ENCODE data around the gene IGLL5. TPM values are rescaled to one million over a fixed set of nuclear protein-coding genes. Genes with fewer than 3 reads are reported as not detected.
"Not testable (repeated sequence)": the region's sequence is repeated elsewhere in the genome, so short reads cannot be mapped to it uniquely, and the experiment has no call there.

Gene IGLL5
- total RNA-seq, 1 donor from 2014 or later = not detected

DNA sequence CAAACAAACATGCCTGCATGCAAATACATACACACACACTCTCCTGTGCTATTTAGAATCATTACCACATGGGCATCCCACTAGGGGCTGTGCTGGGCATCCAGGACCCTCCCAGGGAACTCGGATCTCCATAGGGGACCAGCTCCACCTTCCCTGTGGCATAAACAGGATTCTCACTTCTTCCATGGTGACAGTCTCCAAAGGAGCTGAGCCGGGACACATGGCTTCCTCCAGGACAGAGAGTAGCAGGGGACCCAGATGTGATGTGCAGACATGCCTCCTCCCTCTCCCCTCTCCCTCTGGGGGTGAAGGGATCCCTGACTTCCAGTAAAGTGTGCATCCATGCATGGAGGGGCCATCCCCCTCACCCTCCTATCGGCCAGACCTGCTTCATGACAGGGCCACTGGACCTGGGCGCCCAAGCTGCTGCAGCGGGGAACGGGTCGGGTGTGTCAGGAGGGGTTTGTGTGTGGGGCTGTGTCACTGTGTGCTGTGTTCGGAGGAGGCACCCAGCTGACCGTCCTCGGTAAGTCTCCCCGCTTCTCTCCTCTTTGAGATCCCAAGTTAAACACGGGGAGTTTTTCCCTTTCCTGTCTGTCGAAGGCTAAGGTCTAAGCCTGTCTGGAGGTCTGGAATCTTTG, 33.4 kb downstream of the IGLL5 start:
- no peak overlapping the region for H3K27ac Mint-ChIP-seq (ENCODE audit: unreplicated experiment)
- no peak for DNase-seq (ENCODE audit: extremely low spot score, unreplicated experiment)
- no peak overlapping the region for H3K4me3 Mint-ChIP-seq (ENCODE audit: unreplicated experiment)
- H3K36me3 Mint-ChIP-seq (ENCODE audit: unreplicated experiment) = no peaks in the 10 kb centered on the region
- H3K9me3 Mint-ChIP-seq (ENCODE audit: unreplicated experiment) = no peaks in the 10 kb centered on the region
- no peak for TF ChIP-seq CTCF (IDR thresholded peaks at IDR 0.05)
- H3K4me1 Mint-ChIP-seq (ENCODE audit: unreplicated experiment) = no peaks in the 10 kb centered on the region
- H3K27me3 Mint-ChIP-seq (ENCODE audit: unreplicated experiment) = peaks cover 6% of the 10 kb centered on the region

DNA sequence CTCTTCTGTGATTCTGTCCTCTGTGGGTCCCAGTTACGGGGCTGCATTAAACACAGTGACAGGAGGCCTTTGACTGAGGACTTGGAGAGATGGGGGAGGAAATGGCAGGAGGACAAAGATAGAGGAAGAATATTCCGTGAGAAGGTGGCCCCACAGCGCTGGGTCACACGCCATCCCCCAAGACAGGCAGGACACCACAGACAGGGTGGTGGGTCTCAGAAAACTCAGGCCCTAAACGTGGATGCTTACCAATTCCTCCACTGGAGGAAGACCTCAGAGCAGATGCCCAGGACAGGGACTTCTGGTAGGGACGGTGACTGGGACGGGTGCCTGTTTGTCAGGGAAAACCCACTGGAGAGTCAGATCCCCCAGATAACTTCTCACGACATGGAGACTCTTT, 34.0 kb downstream of the IGLL5 start:
- H3K4me1 Mint-ChIP-seq (ENCODE audit: unreplicated experiment) = no peaks in the 10 kb centered on the region
- no peak overlapping the region for H3K4me3 Mint-ChIP-seq (ENCODE audit: unreplicated experiment)
- TF ChIP-seq CTCF (IDR thresholded peaks at IDR 0.05) = no peak
- DNase-seq (ENCODE audit: extremely low spot score, unreplicated experiment) = no peak
- peaks cover 4% of the 10 kb centered on the region for H3K27me3 Mint-ChIP-seq (ENCODE audit: unreplicated experiment)
- H3K27ac Mint-ChIP-seq (ENCODE audit: unreplicated experiment) = no peak overlapping the region
- H3K36me3 Mint-ChIP-seq (ENCODE audit: unreplicated experiment) = no peaks in the 10 kb centered on the region
- H3K9me3 Mint-ChIP-seq (ENCODE audit: unreplicated experiment) = no peaks in the 10 kb centered on the region

DNA sequence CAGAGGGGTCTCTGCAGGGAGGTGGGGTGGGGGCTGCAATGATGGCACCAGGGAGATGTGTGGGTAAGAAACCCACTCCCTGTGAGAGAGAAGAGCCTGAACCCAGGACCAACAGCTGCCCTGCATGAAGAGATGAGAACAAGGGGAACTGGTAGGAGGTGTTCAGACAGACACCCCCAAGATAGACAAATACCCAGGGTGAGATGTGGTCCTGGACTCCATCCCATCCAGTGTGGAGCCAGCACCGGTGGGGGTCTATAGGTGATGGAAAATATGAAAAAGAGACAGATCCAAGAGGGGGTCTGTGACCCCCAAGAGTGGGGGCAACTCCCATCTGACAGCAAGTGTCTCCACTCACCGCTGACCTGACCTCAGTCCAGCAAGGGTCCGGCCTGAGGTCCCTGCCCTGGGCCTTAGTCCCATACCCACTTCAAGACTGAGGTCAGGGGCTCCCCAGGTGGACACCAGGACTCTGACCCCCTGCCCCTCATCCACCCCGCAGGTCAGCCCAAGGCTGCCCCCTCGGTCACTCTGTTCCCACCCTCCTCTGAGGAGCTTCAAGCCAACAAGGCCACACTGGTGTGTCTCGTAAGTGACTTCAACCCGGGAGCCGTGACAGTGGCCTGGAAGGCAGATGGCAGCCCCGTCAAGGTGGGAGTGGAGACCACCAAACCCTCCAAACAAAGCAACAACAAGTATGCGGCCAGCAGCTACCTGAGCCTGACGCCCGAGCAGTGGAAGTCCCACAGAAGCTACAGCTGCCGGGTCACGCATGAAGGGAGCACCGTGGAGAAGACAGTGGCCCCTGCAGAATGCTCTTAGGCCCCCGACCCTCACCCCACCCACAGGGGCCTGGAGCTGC, 34.7 kb downstream of the IGLL5 start:
- not testable (repeated sequence) for H3K9me3 Mint-ChIP-seq (ENCODE audit: unreplicated experiment); H3K27me3 Mint-ChIP-seq (ENCODE audit: unreplicated experiment); H3K27ac Mint-ChIP-seq (ENCODE audit: unreplicated experiment); DNase-seq (ENCODE audit: extremely low spot score, unreplicated experiment); H3K36me3 Mint-ChIP-seq (ENCODE audit: unreplicated experiment); H3K4me3 Mint-ChIP-seq (ENCODE audit: unreplicated experiment); H3K4me1 Mint-ChIP-seq (ENCODE audit: unreplicated experiment)

- no peak for TF ChIP-seq CTCF (IDR thresholded peaks at IDR 0.05)
- no peaks in the 10 kb centered on the region for H3K9me3 Mint-ChIP-seq (ENCODE audit: unreplicated experiment)
- peaks cover 3% of the 10 kb centered on the region for H3K27me3 Mint-ChIP-seq (ENCODE audit: unreplicated experiment)
- H3K4me1 Mint-ChIP-seq (ENCODE audit: unreplicated experiment) = no peaks in the 10 kb centered on the region
- no peak overlapping the region for H3K27ac Mint-ChIP-seq (ENCODE audit: unreplicated experiment)
- H3K36me3 Mint-ChIP-seq (ENCODE audit: unreplicated experiment) = no peaks in the 10 kb centered on the region
- H3K4me3 Mint-ChIP-seq (ENCODE audit: unreplicated experiment) = no peak overlapping the region
- DNase-seq (ENCODE audit: extremely low spot score, unreplicated experiment) = no peak
These were observed 35.3 kb downstream of the IGLL5 start for GRCh38 chr22:22922954-22923319.

DNA sequence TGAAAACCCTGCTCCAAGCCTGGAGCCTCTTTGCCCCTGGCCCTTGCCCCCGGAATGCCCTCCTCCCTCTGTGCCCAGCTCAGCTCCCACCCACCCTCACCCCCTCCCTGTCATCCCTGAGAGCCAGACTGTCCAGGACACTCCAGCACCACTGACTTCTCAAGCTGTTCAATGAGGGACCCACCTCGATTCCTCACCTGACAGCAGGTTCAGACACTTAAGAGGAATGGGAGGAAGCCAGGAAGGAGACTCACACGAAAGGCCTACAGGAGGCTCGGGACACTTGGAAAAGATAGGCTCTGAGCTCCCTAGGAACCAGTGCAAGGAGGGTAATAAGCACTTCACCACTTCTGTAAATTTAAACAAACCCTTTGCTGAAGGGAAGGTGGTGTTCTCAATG, 35.8 kb downstream of the IGLL5 start:
- Mint-ChIP-seq H3K4me3 (ENCODE audit: unreplicated experiment) (no peak overlapping the region), H3K4me1 (ENCODE audit: unreplicated experiment) (no peaks in the 10 kb centered on the region), H3K27ac (ENCODE audit: unreplicated experiment) (no peak overlapping the region), H3K27me3 (ENCODE audit: unreplicated experiment) (peaks cover 3% of the 10 kb centered on the region), H3K36me3 (ENCODE audit: unreplicated experiment) (no peaks in the 10 kb centered on the region), H3K9me3 (ENCODE audit: unreplicated experiment) (no peaks in the 10 kb centered on the region)
- no peak for TF ChIP-seq CTCF (IDR thresholded peaks at IDR 0.05)
- DNase-seq (ENCODE audit: extremely low spot score, unreplicated experiment) = no peak

Measured in osteocyte (in vitro differentiated cells).